ENCODE results near the gene GPATCH11.

The GPATCH11 gene

DNA sequence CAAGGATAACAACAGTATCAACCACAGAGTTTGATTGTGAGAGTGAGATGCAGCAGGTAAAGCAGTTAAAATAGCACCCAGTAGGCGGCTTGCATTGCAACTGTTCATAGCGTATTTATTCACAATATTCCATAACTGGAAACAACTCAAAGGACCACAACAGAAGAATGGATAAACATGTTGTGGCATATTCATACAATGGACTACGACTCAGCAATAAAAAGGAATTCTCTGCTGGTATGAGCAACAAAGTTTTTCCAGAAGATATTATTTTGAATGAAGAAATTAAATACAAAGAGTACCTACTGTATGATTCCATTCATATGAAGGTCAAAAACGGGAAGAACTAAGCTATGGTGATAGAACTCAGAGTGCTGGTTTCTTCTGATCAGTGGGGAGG, 25.2 kb downstream of the GPATCH11 start:
- no peak for DNase-seq

DNA sequence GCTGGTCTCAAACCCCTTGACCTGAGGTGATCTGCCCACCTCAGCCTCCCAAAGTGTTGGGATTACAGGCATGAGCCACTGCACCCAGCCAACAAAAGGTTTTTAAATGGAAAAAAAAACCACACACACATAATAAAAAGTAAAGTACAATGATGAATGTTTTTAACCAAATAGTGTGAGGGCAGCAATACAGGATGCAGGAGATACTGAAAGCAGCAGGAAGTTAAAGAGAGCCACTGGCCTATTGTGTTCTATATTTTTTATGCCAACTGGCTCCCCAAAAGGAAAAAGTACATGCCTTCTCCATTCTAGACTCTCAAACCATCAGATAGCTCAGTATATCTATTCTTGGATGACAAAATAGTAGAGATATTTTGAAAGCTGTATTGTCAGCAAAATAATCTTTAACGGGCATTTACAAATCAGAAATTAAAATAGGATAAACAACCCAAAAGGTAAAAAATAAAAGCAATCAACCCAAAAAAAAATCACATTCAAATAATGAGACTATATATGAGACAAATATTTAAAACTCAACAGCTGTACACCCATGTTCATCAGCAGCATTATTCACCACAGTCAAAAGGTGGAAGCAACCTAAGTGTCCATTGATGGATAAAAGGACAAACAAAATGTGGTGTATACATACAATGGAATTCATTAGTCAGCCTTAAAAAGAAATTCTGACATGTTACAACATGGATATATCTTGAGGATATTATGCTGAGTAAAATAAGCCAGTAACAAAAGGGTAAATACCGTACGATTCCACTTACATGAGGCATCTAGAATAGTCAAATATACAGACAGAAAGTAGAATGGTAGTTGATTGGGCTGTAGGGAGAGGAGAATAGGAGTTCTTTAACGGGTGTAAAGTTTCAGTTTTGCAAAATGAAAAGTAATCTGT, 26.2 kb downstream of the GPATCH11 start:
- DNase-seq, result no peak

DNA sequence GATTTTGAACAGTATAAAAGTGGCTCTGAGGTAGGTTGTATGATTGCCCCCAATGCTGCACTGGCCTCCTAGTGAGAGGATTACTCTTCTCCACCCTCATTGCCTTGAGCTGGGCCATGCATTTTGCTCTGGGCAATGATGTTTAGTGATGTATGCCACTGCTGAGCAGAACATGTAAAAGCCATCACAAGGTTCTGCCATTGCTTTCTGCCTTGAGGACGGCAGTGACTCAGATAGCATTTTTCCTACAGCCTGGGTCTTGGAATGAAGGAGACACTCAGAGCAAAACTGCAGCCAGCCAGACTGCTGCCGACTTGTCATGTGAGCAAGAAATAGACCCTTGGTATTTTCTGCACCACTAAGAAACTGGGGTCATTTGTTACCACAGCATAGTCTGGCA, 27.6 kb downstream of the GPATCH11 start:
- no peak for DNase-seq

DNA sequence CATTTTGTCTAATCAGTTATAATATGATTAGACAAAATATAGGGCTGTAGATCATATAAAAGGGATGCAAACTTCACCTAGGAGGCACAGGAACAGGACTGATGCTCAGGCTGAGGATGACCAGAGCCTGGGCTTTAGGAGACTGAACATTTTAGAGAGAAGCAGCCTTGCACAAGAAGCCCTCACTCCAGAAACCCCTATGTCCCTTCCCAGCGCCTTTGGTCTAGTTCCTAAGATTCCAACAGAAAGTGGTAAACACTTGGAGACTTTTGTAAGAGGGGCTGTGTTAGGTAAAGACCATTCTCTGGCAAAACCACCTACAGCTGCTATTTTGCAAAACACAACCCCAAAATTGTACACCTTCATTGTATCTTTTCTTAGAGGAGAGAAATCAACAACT, 33.2 kb downstream of the GPATCH11 start:
- DNase-seq, result no peak

DNA sequence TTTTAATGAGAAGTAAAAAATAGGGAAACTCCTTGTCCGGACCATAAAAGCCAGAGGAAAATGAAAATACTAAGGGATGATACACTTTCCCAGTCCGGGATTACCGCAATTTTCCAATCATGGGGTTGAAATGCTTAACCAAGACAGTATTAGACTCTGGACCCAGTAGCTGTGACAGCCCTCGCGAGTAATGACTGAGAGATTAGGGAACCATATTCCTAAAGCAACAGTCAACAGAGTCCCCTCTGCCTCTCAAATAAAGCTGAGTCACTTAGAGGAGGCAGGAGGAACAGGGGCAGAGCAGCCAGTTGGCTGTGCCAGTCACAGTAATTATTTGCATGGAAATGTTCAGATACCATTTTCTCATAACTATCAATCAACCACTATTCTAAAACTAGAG, 34.8 kb downstream of the GPATCH11 start:
- DNase-seq, result no peak

DNA sequence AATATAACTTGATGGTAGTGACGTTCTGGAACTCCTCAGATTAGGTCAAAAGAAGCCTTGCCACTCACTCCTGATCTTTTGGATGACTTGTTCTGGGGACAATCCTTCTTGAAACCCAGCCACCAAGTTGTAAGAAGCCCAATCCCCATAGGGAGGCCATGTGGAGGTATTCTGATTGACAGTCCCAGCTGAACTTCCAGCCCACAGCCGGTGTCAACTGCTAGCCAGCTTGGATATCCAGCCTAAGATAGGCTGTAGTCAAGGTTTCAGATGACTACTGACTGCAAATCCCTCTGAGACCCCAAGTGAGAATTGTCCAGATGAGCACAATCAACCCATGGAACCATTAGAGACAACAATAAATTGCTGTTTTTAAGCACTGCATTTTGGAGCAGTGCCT, 41.1 kb downstream of the GPATCH11 start:
- DNase-seq, result no peak

DNA sequence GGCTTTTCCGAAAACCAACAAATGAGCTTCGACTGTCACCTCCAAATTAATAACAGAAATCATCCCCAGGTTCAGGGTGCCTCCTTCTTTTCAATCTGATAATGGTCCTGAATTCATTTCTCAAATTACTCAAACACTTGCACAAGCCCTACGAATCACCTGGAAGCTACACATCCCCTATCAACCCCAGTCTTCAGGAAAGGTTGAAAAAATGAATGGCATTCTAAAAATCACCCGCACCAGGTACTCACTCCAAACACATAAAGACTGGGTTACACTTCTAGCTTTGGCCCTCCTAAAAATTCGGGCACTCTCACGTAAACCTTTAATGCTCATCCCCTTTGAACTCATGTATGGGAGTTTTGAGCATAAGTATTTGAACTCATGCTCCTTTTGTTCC, 48.6 kb downstream of the GPATCH11 start:
- DNase-seq, result no peak

DNA sequence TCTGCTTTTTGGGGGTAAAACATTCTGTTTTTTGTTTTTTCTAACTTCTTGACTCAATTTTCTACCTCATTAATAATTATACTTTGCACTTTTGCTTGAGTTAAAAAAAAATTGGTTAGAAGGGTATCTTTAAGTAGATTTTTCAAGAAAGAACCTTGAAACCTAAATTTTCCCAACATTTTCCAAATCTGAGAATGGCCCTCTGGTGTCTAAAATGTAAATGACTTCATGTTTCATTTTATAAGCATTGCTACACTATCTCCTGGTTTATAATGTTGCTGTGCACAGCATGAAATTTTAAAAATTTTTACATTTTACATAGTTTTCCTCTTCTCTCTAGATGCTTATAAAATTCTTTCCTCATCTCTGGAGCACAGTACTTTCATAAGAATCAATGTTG, 58.2 kb downstream of the GPATCH11 start:
- no peak for DNase-seq

DNA sequence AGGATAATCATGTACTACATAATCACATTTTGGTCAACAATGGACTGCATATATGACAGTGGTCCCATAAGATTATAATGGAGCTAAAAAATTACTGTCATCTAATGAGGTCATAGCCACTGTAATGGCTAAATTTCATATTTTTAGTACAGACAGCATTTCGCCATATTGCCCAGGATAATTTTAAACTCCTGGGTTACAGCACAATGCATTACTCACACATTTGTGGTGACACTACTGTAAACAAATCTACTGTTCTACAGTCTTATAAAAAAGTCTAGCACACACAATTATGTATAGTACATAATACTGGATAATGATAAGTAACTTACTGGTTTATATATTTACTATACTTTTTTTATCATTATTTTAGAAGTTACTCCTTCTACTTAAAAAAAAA, 59.7 kb downstream of the GPATCH11 start:
- DNase-seq, result no peak

- DNase-seq, result no peak
Measured at GRCh38 chr2:37146062-37146461, 61.7 kb downstream of the GPATCH11 start.

GRCh38 chr2:37148325-37148724, 64.0 kb downstream of the GPATCH11 start:
- no peak for DNase-seq

Measured in GF-D8 (cell line).